CD14-positive monocyte (primary cell): ENCODE measurements around the gene TMEM114. TPM values are rescaled to one million over a fixed set of nuclear protein-coding genes. Genes with fewer than 3 reads are reported as not detected.
A peak's percentile ranks its signal among the peaks of the same experiment; 100 is the strongest.

ENCODE experiments used
- DNase-seq, 3 donors: peaks; one replicate each; pipeline ENCODE4 v3.0.0-alpha.2; 2011 to 2022
- H2AFZ ChIP-seq: 2 replicates; pipeline ENCODE4 v1.6.0; 2012; ENCODE audit warnings: mild to moderate bottlenecking, low read depth, low read length, inconsistent platforms; ENCODE audit not compliant: insufficient read depth, poor library complexity, severe bottlenecking
- H3K27ac ChIP-seq, 2 donors: 1 replicate in 1 of 2; 2 replicates in 1 of 2; pipeline ENCODE4 v1.5.1; 2012 to 2013; ENCODE audit warnings: low read length in 2 of 2, control low read depth in 1 of 2, inconsistent platforms in 1 of 2, low read depth in 1 of 2, mild to moderate bottlenecking in 1 of 2
- H3K27me3 ChIP-seq, 2 donors: one replicate each; pipeline versions ENCODE4 v1.6.0 to v1.6.1; 2011 to 2013; ENCODE audit warnings: low read length in 2 of 2; ENCODE audit not compliant: control insufficient read depth in 2 of 2, insufficient read depth in 2 of 2
- H3K36me3 ChIP-seq, 2 donors: replicated peaks in 1 of 2; 1 replicate in 1 of 2; 2 replicates in 1 of 2; pipeline versions ENCODE4 v1.5.1 to v1.6.1; 2012 to 2013; ENCODE audit warnings: low read length in 2 of 2, control low read depth in 1 of 2, inconsistent platforms in 1 of 2, mild to moderate bottlenecking in 1 of 2; ENCODE audit not compliant: insufficient read depth in 2 of 2, control insufficient read depth in 1 of 2
- H3K4me1 ChIP-seq, 2 donors: 1 replicate in 1 of 2; 2 replicates in 1 of 2; pipeline versions ENCODE4 v1.5.1 to v1.6.1; 2012 to 2013; ENCODE audit warnings: low read length in 2 of 2, control low read depth in 1 of 2, inconsistent platforms in 1 of 2, mild to moderate bottlenecking in 1 of 2, moderate library complexity in 1 of 2; ENCODE audit not compliant: insufficient read depth in 2 of 2, control insufficient read depth in 1 of 2
- H3K4me2 ChIP-seq: replicated peaks from 2 replicates; pipeline ENCODE3; 2012; ENCODE audit warnings: low read length, moderate library complexity, mild to moderate bottlenecking; ENCODE audit not compliant: poor library complexity, severe bottlenecking; ENCODE audit errors: extremely low read depth
- H3K4me3 ChIP-seq, 3 experiments: fragments of 200-600 bp in 1 of 3; sonication (generic) in 1 of 3; replicated peaks in 1 of 3; 1 replicate in 2 of 3; 2 replicates in 1 of 3; pipeline ENCODE4 v1.5.1; 2011 to 2013; ENCODE audit warnings: low read length in 3 of 3, mild to moderate bottlenecking in 3 of 3, control low read depth in 2 of 3, low read depth in 2 of 3, inconsistent platforms in 1 of 3, moderate library complexity in 1 of 3
- H3K79me2 ChIP-seq: 2 replicates; pipeline ENCODE4 v1.6.0; 2012; ENCODE audit warnings: mild to moderate bottlenecking, control low read depth, inconsistent platforms, low read length, moderate library complexity; ENCODE audit not compliant: insufficient read depth
- H3K9ac ChIP-seq: 2 replicates; pipeline ENCODE4 v1.6.0; 2017; ENCODE audit warnings: low read length, mild to moderate bottlenecking; ENCODE audit not compliant: insufficient read depth, poor library complexity, severe bottlenecking
- H3K9me3 ChIP-seq, 2 donors: replicated peaks in 1 of 2; 1 replicate in 1 of 2; 2 replicates in 1 of 2; pipeline versions ENCODE4 v1.5.1 to v1.6.1; 2012 to 2013; ENCODE audit warnings: low read length in 2 of 2, control low read depth in 1 of 2; ENCODE audit not compliant: control insufficient read depth in 1 of 2, insufficient read depth in 1 of 2
- H4K20me1 ChIP-seq: 2 replicates; pipeline ENCODE4 v1.6.0; 2012; ENCODE audit warnings: mild to moderate bottlenecking, low read length, control low read depth, moderate library complexity; ENCODE audit not compliant: insufficient read depth
- H3K27ac Mint-ChIP-seq, 7 donors: one replicate each; pipeline ENCODE4 v1.8.0; 2020; ENCODE audit warnings: mild to moderate bottlenecking in 7 of 7, mixed read lengths in 7 of 7, moderate library complexity in 6 of 7, inconsistent platforms in 2 of 7
- H3K27me3 Mint-ChIP-seq, 3 donors: one replicate each; pipeline ENCODE4 v1.8.0; 2021 to 2022; ENCODE audit warnings: low read depth in 3 of 3, mild to moderate bottlenecking in 3 of 3, mixed read lengths in 3 of 3, moderate library complexity in 3 of 3, inconsistent platforms in 1 of 3
- H3K36me3 Mint-ChIP-seq, 2 donors: one replicate each; pipeline ENCODE4 v1.8.0; 2020; ENCODE audit warnings: mixed read lengths in 2 of 2, inconsistent platforms in 1 of 2, mild to moderate bottlenecking in 1 of 2
- H3K4me1 Mint-ChIP-seq: one replicate; pipeline ENCODE4 v1.8.0; 2020; ENCODE audit warnings: mild to moderate bottlenecking, mixed read lengths
- H3K4me3 Mint-ChIP-seq, 2 donors: one replicate each; pipeline ENCODE4 v1.8.0; 2020; ENCODE audit warnings: mild to moderate bottlenecking in 2 of 2, mixed read lengths in 2 of 2, moderate library complexity in 1 of 2
- H3K9me3 Mint-ChIP-seq, 7 donors: one replicate each; pipeline ENCODE4 v1.8.0; 2020 to 2022; ENCODE audit warnings: mixed read lengths in 7 of 7, mild to moderate bottlenecking in 6 of 7, moderate library complexity in 6 of 7, inconsistent platforms in 2 of 7
- WGBS: methylation state at CpG from one replicate; pipeline ENCODE4 v1.1.5; 2013; ENCODE audit warnings: missing lambda C conversion rate; ENCODE audit not compliant: insufficient coverage; 5-methylcytosine and 5-hydroxymethylcytosine counted together
- intact Hi-C, 2 donors: fragments of 100-400 bp; cut with micrococcal nuclease; formaldehyde crosslinking; loops; one replicate each; pipeline versions ENCODE4 v1.15.0 to v1.15.1; 2023
- polyA plus RNA-seq, 3 donors: library from polyadenylated mRNA; depleted of rRNA in 1 of 3; unstranded in 2 of 3; stranded (reverse) in 1 of 3; fragments of 300-500 nt in 2 of 3; fragments of >200 nt in 1 of 3; fragmentation: Illumina TruSeq in 2 of 3; gene quantifications; 1 replicate in 2 of 3; 2 replicates in 1 of 3; pipeline ENCODE4 v1.2.3, GENCODE V29; 2012 to 2021
- TF ChIP-seq, protein P1 (sequence below): fragments of 200-600 bp; IDR thresholded peaks from one replicate; pipeline ENCODE4 v1.8.0; 2022; ENCODE audit warnings: antibody characterized with exemption, mild to moderate bottlenecking

The TMEM114 gene
- polyA plus RNA-seq, 3 donors: not detected

DNA sequence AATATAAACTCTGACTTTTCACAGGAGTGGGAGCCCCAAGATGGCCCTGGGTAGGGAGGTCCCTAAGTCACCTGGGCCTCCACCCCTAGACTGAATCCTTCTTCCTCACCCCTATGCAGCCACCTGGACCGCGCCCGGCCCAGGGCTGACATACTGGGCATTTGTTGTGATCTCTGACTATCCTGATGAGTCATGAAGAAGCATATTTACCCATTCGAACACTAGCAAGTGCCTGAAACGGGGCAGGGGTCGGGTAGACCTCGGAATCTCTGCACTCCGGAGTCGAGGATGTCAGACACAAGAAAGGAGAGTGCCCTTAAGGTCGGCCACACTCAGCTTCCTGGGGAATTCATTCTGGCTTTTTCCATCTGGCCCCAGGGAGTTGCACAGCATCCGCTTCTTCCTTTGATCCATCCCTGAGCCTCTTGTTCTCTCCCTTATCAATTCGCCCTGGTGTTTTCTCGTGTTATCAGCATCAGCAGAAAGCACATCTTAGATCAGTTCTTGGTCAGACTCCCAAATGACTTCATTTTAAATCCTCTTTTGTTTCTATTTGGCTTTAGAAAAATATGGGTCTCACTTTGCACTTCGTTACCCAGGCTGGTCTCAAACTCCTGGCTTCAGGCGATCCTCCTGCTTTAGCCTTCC lies 41.6 kb upstream of the TMEM114 start:
- Mint-ChIP-seq H3K27ac (peak overlapping the region; percentile 100), H3K4me3 (peak overlapping the region in 1 of 2 donors; percentile 57), H3K4me1 (peaks cover 40% of the 10 kb centered on the region), H3K36me3 (peaks cover 70 to 82% of the 10 kb centered on the region in 2 donors), H3K9me3 (peaks cover 0 to 5% (median 0%) of the 10 kb centered on the region in 7 donors), H3K27me3 (no peaks in the 10 kb centered on the region)
- peak overlapping the region in 1 of 3 experiments; percentile 1 for H3K4me3 ChIP-seq
- peaks cover 32% of the 10 kb centered on the region for H3K79me2 ChIP-seq
- peak overlapping the region; percentile 91 to 98 for H3K27ac ChIP-seq
- no peak overlapping the region for H2AFZ ChIP-seq
- H4K20me1 ChIP-seq: no peaks in the 10 kb centered on the region
- TF ChIP-seq, protein P1, sequence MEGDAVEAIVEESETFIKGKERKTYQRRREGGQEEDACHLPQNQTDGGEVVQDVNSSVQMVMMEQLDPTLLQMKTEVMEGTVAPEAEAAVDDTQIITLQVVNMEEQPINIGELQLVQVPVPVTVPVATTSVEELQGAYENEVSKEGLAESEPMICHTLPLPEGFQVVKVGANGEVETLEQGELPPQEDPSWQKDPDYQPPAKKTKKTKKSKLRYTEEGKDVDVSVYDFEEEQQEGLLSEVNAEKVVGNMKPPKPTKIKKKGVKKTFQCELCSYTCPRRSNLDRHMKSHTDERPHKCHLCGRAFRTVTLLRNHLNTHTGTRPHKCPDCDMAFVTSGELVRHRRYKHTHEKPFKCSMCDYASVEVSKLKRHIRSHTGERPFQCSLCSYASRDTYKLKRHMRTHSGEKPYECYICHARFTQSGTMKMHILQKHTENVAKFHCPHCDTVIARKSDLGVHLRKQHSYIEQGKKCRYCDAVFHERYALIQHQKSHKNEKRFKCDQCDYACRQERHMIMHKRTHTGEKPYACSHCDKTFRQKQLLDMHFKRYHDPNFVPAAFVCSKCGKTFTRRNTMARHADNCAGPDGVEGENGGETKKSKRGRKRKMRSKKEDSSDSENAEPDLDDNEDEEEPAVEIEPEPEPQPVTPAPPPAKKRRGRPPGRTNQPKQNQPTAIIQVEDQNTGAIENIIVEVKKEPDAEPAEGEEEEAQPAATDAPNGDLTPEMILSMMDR: no peak
- H3K27me3 ChIP-seq: no peaks in the 10 kb centered on the region
- peaks cover 28 to 41% of the 10 kb centered on the region in 2 donors for H3K4me1 ChIP-seq
- peak overlapping the region; percentile 75 for H3K9ac ChIP-seq
- intact Hi-C loops: loop anchor here (5.0 to 10.0 kb wide), 5 partner anchors 40 to 483 kb away; partner anchors contain the start of genes ABAT (in 1 of the 2), LITAFD (in 1 of the 2), PMM2 (in 1 of the 2) and TMEM186 (in 1 of the 2)
- peak overlapping the region; percentile 29 for H3K4me2 ChIP-seq
- peak; percentile 35 to 63 (median 37) for DNase-seq
- H3K36me3 ChIP-seq: peaks cover 61 to 71% of the 10 kb centered on the region in 2 donors
- H3K9me3 ChIP-seq: no peaks in the 10 kb centered on the region
- WGBS: 82% methylated on average over 10 of the region's 15 CpGs

DNA sequence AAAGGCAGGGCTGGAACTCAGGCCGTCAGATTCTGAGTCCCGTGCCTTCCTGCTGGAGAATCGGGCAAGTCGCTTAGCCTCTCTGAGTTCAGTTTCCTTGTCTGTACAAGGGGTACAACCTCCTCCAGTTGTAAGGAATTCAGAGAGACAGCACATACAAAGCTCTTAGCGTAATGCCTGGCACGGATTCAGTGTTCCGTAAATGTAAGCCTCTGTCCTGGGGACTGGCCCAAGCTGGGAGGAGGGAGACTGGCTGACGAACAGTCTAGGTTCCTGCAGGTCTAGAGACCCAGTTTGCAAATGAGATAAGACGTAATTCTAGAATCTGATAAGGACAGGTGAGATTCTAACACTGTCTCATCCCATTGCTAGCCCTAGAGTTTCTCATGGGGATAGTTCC lies 41.1 kb upstream of the TMEM114 start:
- Histone ChIP-seq H3K4me1 (peaks cover 28 to 41% of the 10 kb centered on the region in 2 donors), H3K79me2 (peaks cover 34% of the 10 kb centered on the region), H3K9me3 (no peaks in the 10 kb centered on the region), H4K20me1 (no peaks in the 10 kb centered on the region), H3K9ac (peak overlapping the region; percentile 75), H3K36me3 (peaks cover 57 to 71% of the 10 kb centered on the region in 2 donors), H2AFZ (no peak overlapping the region), H3K4me3 (no peak overlapping the region), H3K27ac (peak overlapping the region; percentile 91 to 98), H3K27me3 (no peaks in the 10 kb centered on the region), H3K4me2 (no peak overlapping the region)
- WGBS: 97% methylated on average over 8 of the region's 9 CpGs
- peaks cover 68 to 82% of the 10 kb centered on the region in 2 donors for H3K36me3 Mint-ChIP-seq
- no peaks in the 10 kb centered on the region for H3K27me3 Mint-ChIP-seq
- intact Hi-C loops: loop anchor here (5.0 to 10.0 kb wide), 5 partner anchors 41 to 483 kb away; partner anchors contain the start of genes ABAT (in 1 of the 2), LITAFD (in 1 of the 2), PMM2 (in 1 of the 2) and TMEM186 (in 1 of the 2)
- H3K27ac Mint-ChIP-seq: peak overlapping the region; percentile 100
- TF ChIP-seq, protein P1: no peak
- peaks cover 40% of the 10 kb centered on the region for H3K4me1 Mint-ChIP-seq
- DNase-seq: no peak
- H3K9me3 Mint-ChIP-seq: peaks cover 0 to 5% (median 0%) of the 10 kb centered on the region in 7 donors
- peak overlapping the region in 1 of 2 donors; percentile 20 for H3K4me3 Mint-ChIP-seq
